ENCODE data around the gene UBTD2. TPM values are rescaled to one million over a fixed set of nuclear protein-coding genes. Genes with fewer than 3 reads are reported as not detected.
A peak's percentile ranks its signal among the peaks of the same experiment; 100 is the strongest.

Gene UBTD2
- total and polyA plus RNA-seq, 11 donors = 5.0 to 13.3 (median 9.7) TPM

DNA sequence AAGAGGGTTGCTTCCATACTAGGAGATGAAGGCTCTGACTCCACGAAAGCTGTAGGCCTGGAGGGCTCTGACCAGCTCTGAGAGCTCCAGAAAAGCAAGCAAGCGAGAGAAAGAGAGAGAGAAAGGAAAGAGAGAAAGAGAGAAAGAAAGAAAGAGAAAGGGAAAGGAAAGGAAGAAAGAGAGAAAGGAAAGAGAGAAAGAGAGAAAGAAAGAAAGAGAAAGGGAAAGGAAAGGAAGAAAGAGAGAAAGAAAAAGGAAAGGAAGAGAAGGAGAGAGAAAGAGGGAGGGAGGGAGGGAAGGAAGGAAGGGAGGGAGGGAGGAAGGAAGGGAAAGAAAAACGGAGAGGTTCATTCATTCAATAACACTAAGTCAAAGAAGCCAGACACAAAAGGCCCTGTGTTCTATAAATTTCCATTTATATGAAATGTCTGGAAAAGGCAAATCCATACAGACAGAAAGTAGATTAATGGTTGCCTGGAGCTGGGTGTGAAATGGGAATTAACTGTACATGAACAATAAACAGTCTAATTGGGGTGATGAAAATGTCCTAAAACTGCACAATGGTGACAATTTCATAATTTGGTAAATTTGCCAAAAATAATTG is 93.8 kb downstream of the UBTD2 start:
- no peak for TF ChIP-seq CTCF (IDR thresholded peaks at IDR 0.05)
- TF ChIP-seq POLR2A (IDR thresholded peaks at IDR 0.05) = no peak
- Histone ChIP-seq H3K36me3 (no peaks in the 10 kb centered on the region), H3K4me3 (no peak overlapping the region), H3K9me3 (no peaks in the 10 kb centered on the region), H3K27me3 (no peaks in the 10 kb centered on the region), H3K27ac (no peak overlapping the region), H3K4me1 (peaks cover 0 to 33% (median 15%) of the 10 kb centered on the region in 12 donors)
- intact Hi-C loops (cut with DNase I) = loop anchor here (2.0 to 10.0 kb wide), 16 partner anchors 67 to 285 kb away; partner anchors contain the start of genes UBTD2 (in 5 of the 10) and FBXW11 (in 1 of the 10)
- no peak for DNase-seq
- ATAC-seq = no peak
- WGBS, 4 donors = 69 to 83% (median 78%) methylated on average over 3 of the region's 3 CpGs

DNA sequence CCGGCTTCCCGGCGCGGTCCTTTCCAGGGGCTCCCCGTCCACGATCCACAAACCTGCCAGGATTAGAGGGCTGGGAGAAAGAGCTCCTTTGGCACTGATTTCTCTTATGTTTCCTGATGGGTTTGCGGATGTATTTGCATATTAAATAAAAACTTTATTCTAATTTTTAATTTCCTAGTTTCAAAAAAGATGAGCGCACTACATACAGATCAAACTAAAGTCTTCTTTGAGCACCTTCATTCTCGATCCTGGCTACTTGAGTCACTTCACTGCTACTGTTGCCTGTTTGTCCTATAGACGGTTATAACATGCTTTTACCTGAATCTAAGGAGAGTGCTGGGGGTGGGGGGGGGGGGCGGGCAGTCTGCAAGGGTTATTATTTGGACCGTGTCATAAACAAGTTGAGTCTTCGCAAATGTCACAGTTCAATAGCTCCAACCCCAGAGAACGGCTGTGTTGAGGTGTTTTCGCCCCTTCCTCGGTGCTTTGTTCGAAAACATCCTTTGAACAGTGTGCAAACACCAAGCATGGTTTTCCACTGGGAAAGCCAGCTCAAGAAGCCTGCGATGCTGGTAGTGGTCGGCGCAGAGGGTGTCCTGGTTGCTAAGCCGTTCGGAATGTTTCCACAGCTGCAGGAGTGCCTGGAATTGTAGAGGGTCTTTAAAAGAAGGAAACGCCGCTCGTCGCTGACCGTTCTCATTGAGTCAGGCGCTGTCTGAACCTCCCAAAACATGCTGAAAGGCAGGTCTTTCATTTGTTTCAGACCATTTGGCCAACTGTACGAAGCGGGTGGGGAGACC is 94.5 kb downstream of the UBTD2 start:
- Histone ChIP-seq H3K4me3 (peak overlapping the region in 9 of 12 donors; percentile 69 to 97 (median 91)), H3K9me3 (no peaks in the 10 kb centered on the region), H3K27ac (peak overlapping the region in 6 of 12 donors; percentile 90 to 98 (median 96)), H3K36me3 (peaks cover 0 to 3% (median 0%) of the 10 kb centered on the region in 9 donors), H3K4me1 (peaks cover 0 to 33% (median 17%) of the 10 kb centered on the region in 12 donors), H3K27me3 (no peaks in the 10 kb centered on the region)
- WGBS, 4 donors = 48 to 53% (median 49%) methylated on average over 29 to 30 of the region's 30 CpGs
- no peak for ATAC-seq
- DNase-seq = no peak
- intact Hi-C loops (cut with DNase I) = loop anchor here (1.0 to 10.0 kb wide), 16 partner anchors 67 to 284 kb away; partner anchors contain the start of genes UBTD2 (in 5 of the 10) and FBXW11 (in 1 of the 10)
- TF ChIP-seq CTCF (IDR thresholded peaks at IDR 0.05) (no peak), POLR2A (IDR thresholded peaks at IDR 0.05) (no peak)

GRCh38 chr5:172188033-172188892 is 95.3 kb downstream of the UBTD2 start, which contains the start of gene STK10:
STK10 (minus strand) TSS chr5:172188224; CDS start chr5:172188042, 182 bp downstream.
- DNase-seq = peak; percentile 93 to 98 (median 95)
- WGBS, 4 donors = 0 to 2% (median 1%) methylated on average over 27 to 102 of the region's 102 CpGs

More at GRCh38 chr5:172188033-172188892, 95.3 kb downstream of the UBTD2 start, which contains the start of gene STK10:
- H3K27ac ChIP-seq = peak within 1 kb of the TSS; percentile 63 to 98 (median 92)
- H3K9me3 ChIP-seq = no peaks in the 10 kb centered on the region
- TF ChIP-seq CTCF (IDR thresholded peaks at IDR 0.05) (peak; percentile 83 to 97 (median 94)), POLR2A (IDR thresholded peaks at IDR 0.05) (peak in 1 of 2 donors; percentile 74)
- peak; percentile 91 to 97 (median 95) for ATAC-seq
- peaks cover 0 to 11% (median 0%) of the 10 kb centered on the region in 9 donors for H3K36me3 ChIP-seq
- peak within 1 kb of the TSS; percentile 67 to 97 (median 89) for H3K4me3 ChIP-seq
- no peaks in the 10 kb centered on the region for H3K27me3 ChIP-seq
- intact Hi-C loops (cut with DNase I) = loop anchor here (1.0 to 10.0 kb wide), 16 partner anchors 66 to 283 kb away; partner anchors contain the start of genes UBTD2 (in 5 of the 10) and FBXW11 (in 1 of the 10)
- peaks cover 3 to 38% (median 22%) of the 10 kb centered on the region in 12 donors for H3K4me1 ChIP-seq

Measured in heart left ventricle (tissue), 16 donors.